SK-N-SH (cell line): ENCODE data around the gene SLC23A1. TPM values are rescaled to one million over a fixed set of nuclear protein-coding genes. Genes with fewer than 3 reads are reported as not detected.

Experiments
- CTCF ChIA-PET: fragments of 300-600, 350-600 bp; formaldehyde crosslinking; extraction: SDS; loops from one replicate; lab custom pipeline; 2021; lab: Yijun Ruan, JAX
- POLR2A ChIA-PET: fragments of 350-600 bp; sonication (Branson Sonifier 250); formaldehyde crosslinking; extraction: SDS; loops from one replicate; lab custom pipeline; 2020; ENCODE audit warnings: antibody characterized with exemption, inconsistent platforms; lab: Yijun Ruan, JAX
- DNase-seq: peaks from one replicate; pipeline ENCODE4 v3.0.0; 2012
- H2AFZ ChIP-seq: fragments of 200-600 bp; sonication (generic); 2 replicates; pipeline ENCODE4 v1.8.1; 2016; ENCODE audit warnings: antibody characterized with exemption, mild to moderate bottlenecking, low read depth
- H3F3A ChIP-seq: fragments of 200-600 bp; sonication (generic); replicated peaks from 2 replicates; pipeline ENCODE3; 2016; ENCODE audit warnings: antibody characterized with exemption, mild to moderate bottlenecking; ENCODE audit not compliant: insufficient read depth
- H3K27ac ChIP-seq, 2 experiments: fragments of 200-500 bp in 1 of 2; fragments of 200-600 bp in 1 of 2; sonication (Bioruptor generic) in 1 of 2; sonication (generic), shearing (Covaris generic) in 1 of 2; 2 replicates each; pipeline versions ENCODE4 v1.5.1 to v1.6.1; 2014 to 2016; ENCODE audit warnings: low read depth in 2 of 2, inconsistent platforms in 1 of 2, low read length in 1 of 2, mild to moderate bottlenecking in 1 of 2, mixed read lengths in 1 of 2
- H3K27me3 ChIP-seq: fragments of 200-600 bp; sonication (generic), shearing (Covaris generic); 2 replicates; pipeline ENCODE4 v1.6.1; 2016; ENCODE audit warnings: mixed run types; ENCODE audit not compliant: insufficient read depth
- H3K36me3 ChIP-seq, 2 experiments: fragments of 200-500 bp in 1 of 2; fragments of 200-600 bp in 1 of 2; sonication (Bioruptor generic) in 1 of 2; sonication (generic) in 1 of 2; replicated peaks in 1 of 2; 2 replicates each; pipeline versions ENCODE3 to v1.5.1; 2014 to 2016; ENCODE audit warnings: low read length in 1 of 2, mild to moderate bottlenecking in 1 of 2; ENCODE audit not compliant: insufficient read depth in 2 of 2, control insufficient read depth in 1 of 2
- H3K4me1 ChIP-seq, 2 experiments: fragments of 200-500 bp in 1 of 2; fragments of 200-600 bp in 1 of 2; sonication (Bioruptor generic) in 1 of 2; sonication (generic), shearing (Covaris generic) in 1 of 2; 2 replicates each; pipeline versions ENCODE4 v1.5.1 to v1.6.1; 2014 to 2016; ENCODE audit warnings: low read depth in 1 of 2, low read length in 1 of 2, mixed run types in 1 of 2; ENCODE audit not compliant: insufficient read depth in 2 of 2, control insufficient read depth in 1 of 2
- H3K4me2 ChIP-seq: fragments of 200-600 bp; sonication (generic), shearing (Covaris generic); 2 replicates; pipeline ENCODE4 v1.6.1; 2017; ENCODE audit warnings: mixed run types
- H3K4me3 ChIP-seq, 2 experiments: fragments of 200-500 bp in 1 of 2; fragments of 200-600 bp in 1 of 2; sonication (Bioruptor generic) in 1 of 2; sonication (generic), shearing (Covaris generic) in 1 of 2; 2 replicates each; pipeline versions ENCODE4 v1.5.1 to v1.8.1; 2014 to 2016; ENCODE audit warnings: low read depth in 2 of 2, inconsistent platforms in 1 of 2, low read length in 1 of 2, mild to moderate bottlenecking in 1 of 2, mixed read lengths in 1 of 2, moderate library complexity in 1 of 2
- H3K79me2 ChIP-seq: fragments of 200-600 bp; sonication (generic); 2 replicates; pipeline ENCODE4 v1.8.1; 2017; ENCODE audit warnings: mild to moderate bottlenecking; ENCODE audit not compliant: insufficient read depth
- H3K9ac ChIP-seq: fragments of 200-600 bp; sonication (generic); 2 replicates; pipeline ENCODE4 v1.6.1; 2017; ENCODE audit warnings: mixed run types
- H3K9me2 ChIP-seq: fragments of 200-600 bp; sonication (generic); 2 replicates; pipeline ENCODE4 v1.6.1; 2017; ENCODE audit warnings: mixed run types
- H3K9me3 ChIP-seq: fragments of 200-600 bp; sonication (generic); 2 replicates; pipeline ENCODE4 v1.6.1; 2017; ENCODE audit warnings: mixed run types, mild to moderate bottlenecking, moderate library complexity
- H4K20me1 ChIP-seq: fragments of 200-600 bp; sonication (generic); 2 replicates; pipeline ENCODE4 v1.6.1; 2017; ENCODE audit warnings: mild to moderate bottlenecking, mixed run types; ENCODE audit not compliant: insufficient read depth
- CHD2 ChIP-seq: fragments of 150-350 bp; IDR thresholded peaks from 2 replicates; pipeline ENCODE4 v1.6.1; 2018; ENCODE audit warnings: low read length; ENCODE audit not compliant: partially characterized antibody
- ELF1 ChIP-seq: IDR thresholded peaks from 2 replicates; pipeline ENCODE4 v1.4.0; 2012
- EZH2phosphoT487 ChIP-seq: fragments of 200-600 bp; sonication (generic); IDR thresholded peaks from 2 replicates; pipeline ENCODE4 v1.6.1; 2017; ENCODE audit warnings: low read depth, mixed run types, mild to moderate bottlenecking, antibody characterized with exemption, moderate library complexity, borderline replicate concordance
- FOXJ3 ChIP-seq: sonication (generic); formaldehyde crosslinking; IDR thresholded peaks from 2 replicates; pipeline ENCODE4 v1.5.1; 2020; ENCODE audit warnings: mild to moderate bottlenecking, missing genetic modification reagents
- FOXM1 ChIP-seq: IDR thresholded peaks from 2 replicates; pipeline ENCODE4 v1.4.0; 2012; ENCODE audit warnings: low read depth, mild to moderate bottlenecking
- GABPA ChIP-seq: IDR thresholded peaks from 2 replicates; pipeline ENCODE4 v1.4.0; 2012; ENCODE audit warnings: low read depth, mild to moderate bottlenecking
- GATA2 ChIP-seq: sonication (generic); formaldehyde crosslinking; IDR thresholded peaks from 2 replicates; pipeline ENCODE4 v1.5.0; 2020; ENCODE audit warnings: mild to moderate bottlenecking, missing genetic modification reagents
- IRF3 ChIP-seq: fragments of 150-350 bp; IDR thresholded peaks from 2 replicates; pipeline ENCODE4 v1.6.1; 2016; ENCODE audit warnings: mild to moderate bottlenecking, low read depth, low read length
- JUND ChIP-seq: IDR thresholded peaks from 2 replicates; pipeline ENCODE4 v1.4.0; 2012
- MEF2A ChIP-seq: IDR thresholded peaks from 2 replicates; pipeline ENCODE4 v1.4.0; 2012; ENCODE audit warnings: low read depth, borderline replicate concordance
- NFIC ChIP-seq: IDR thresholded peaks from 2 replicates; pipeline ENCODE4 v1.4.0; 2012; ENCODE audit warnings: borderline replicate concordance
- NRF1 ChIP-seq: IDR thresholded peaks from 2 replicates; pipeline ENCODE4 v1.6.1; 2012; ENCODE audit warnings: low read depth, mild to moderate bottlenecking, low read length
- PBX3 ChIP-seq: IDR thresholded peaks from 2 replicates; pipeline ENCODE4; 2012
- REST ChIP-seq: IDR thresholded peaks from 2 replicates; pipeline ENCODE4 v1.6.1; 2012; ENCODE audit warnings: mild to moderate bottlenecking, low read depth, low read length, moderate library complexity
- RXRA ChIP-seq: IDR thresholded peaks from 2 replicates; pipeline ENCODE4 v1.4.0; 2012; ENCODE audit warnings: low read depth, mild to moderate bottlenecking, borderline replicate concordance
- SIN3A ChIP-seq: IDR thresholded peaks from 2 replicates; pipeline ENCODE4 v1.6.1; 2012; ENCODE audit warnings: low read depth, mild to moderate bottlenecking, low read length, moderate library complexity, borderline replicate concordance
- TAF1 ChIP-seq: IDR thresholded peaks from 2 replicates; pipeline ENCODE4 v1.6.1; 2012; ENCODE audit warnings: low read depth, mild to moderate bottlenecking, low read length, moderate library complexity, borderline replicate concordance
- TEAD4 ChIP-seq: IDR thresholded peaks from 2 replicates; pipeline ENCODE4 v1.4.0; 2012; ENCODE audit warnings: mild to moderate bottlenecking, borderline replicate concordance; ENCODE audit not compliant: insufficient read depth
- USF2 ChIP-seq: fragments of 150-350 bp; IDR thresholded peaks from 2 replicates; pipeline ENCODE4 v1.6.1; 2017; ENCODE audit warnings: antibody characterized with exemption, low read length, low read depth, borderline replicate concordance
- WGBS: methylation state at CpG from one replicate; pipeline ENCODE4 v1.1.6; 2017; ENCODE audit warnings: low lambda C conversion rate; 5-methylcytosine and 5-hydroxymethylcytosine counted together
- polyA plus RNA-seq, 3 experiments: library from polyadenylated mRNA; depleted of rRNA; stranded (reverse); fragments of >200 nt; gene quantifications; 2 replicates each; pipeline ENCODE4 v1.2.3, GENCODE V29; 2012

Gene SLC23A1
- polyA plus RNA-seq, 1 of the 3 experiments (the other 2 are of a cell fraction) = not detected

GRCh38 chr5:139407517-139407916 lies 24.4 kb upstream of the SLC23A1 start:
- Histone ChIP-seq H3K27me3 (no peaks in the 10 kb centered on the region), H3F3A (peaks cover 8% of the 10 kb centered on the region), H4K20me1 (no peaks in the 10 kb centered on the region), H3K9ac (no peak overlapping the region), H3K9me2 (no peaks in the 10 kb centered on the region), H3K4me3 (no peak overlapping the region), H3K4me1 (peaks cover 0 to 27% of the 10 kb centered on the region in 2 experiments; a peak in 1 of 4 replicates), H3K9me3 (no peaks in the 10 kb centered on the region), H3K4me2 (no peak overlapping the region), H3K79me2 (no peaks in the 10 kb centered on the region), H3K36me3 (peaks cover 0 to 4% of the 10 kb centered on the region in 2 experiments), H2AFZ (no peak overlapping the region), H3K27ac (no peak overlapping the region)
- ChIA-PET CTCF (interaction anchor here (0.7 to 5.7 kb wide), 5 partner anchors 15 to 226 kb away, joined by 3 to 39 read pairs (median 5); no protein-coding TSS in a partner anchor), POLR2A (no interaction called here)
- TF ChIP-seq FOXM1 = no peak
- TF ChIP-seq FOXJ3 (CRISPR knock-in tag) = no peak
- DNase-seq = no peak

- Histone ChIP-seq H3K9ac (no peak overlapping the region), H3K9me2 (no peaks in the 10 kb centered on the region), H3K4me1 (peaks cover 0 to 27% of the 10 kb centered on the region in 2 experiments; a peak in 1 of 4 replicates), H3K9me3 (no peaks in the 10 kb centered on the region), H3K27ac (no peak overlapping the region), H3K4me2 (no peak overlapping the region), H4K20me1 (no peaks in the 10 kb centered on the region), H3K79me2 (no peaks in the 10 kb centered on the region), H2AFZ (no peak overlapping the region), H3K36me3 (peaks cover 0 to 4% of the 10 kb centered on the region in 2 experiments)
- ChIA-PET CTCF (interaction anchor here (0.9 to 1.3 kb wide), 2 partner anchors 11 to 15 kb away, joined by 5 read pairs; no protein-coding TSS in a partner anchor), POLR2A (no interaction called here)
- 87% methylated on average over 2 of the region's 2 CpGs for WGBS
- TF ChIP-seq USF2 = no peak
- TF ChIP-seq SIN3A = no peak
- TF ChIP-seq FOXJ3 (CRISPR knock-in tag) = no peak
- TF ChIP-seq TEAD4 = no peak
- no peak for TF ChIP-seq ELF1
- no peak for TF ChIP-seq RXRA
- no peak for TF ChIP-seq REST
- no peak for TF ChIP-seq PBX3
- TF ChIP-seq JUND = no peak
- TF ChIP-seq IRF3 = no peak
- TF ChIP-seq NRF1 = no peak
- no peak for TF ChIP-seq FOXM1
- no peak for TF ChIP-seq NFIC
- TF ChIP-seq CHD2 = no peak
- no peak for TF ChIP-seq MEF2A
- TF ChIP-seq EZH2phosphoT487 = no peak
- no peak for TF ChIP-seq GABPA
- TF ChIP-seq GATA2 (CRISPR knock-in tag) = no peak
- TF ChIP-seq TAF1 = no peak
- TF ChIP-seq, all 33 proteins: peak for 0
- Histone ChIP-seq H3F3A (peaks cover 8% of the 10 kb centered on the region), H3K27me3 (no peaks in the 10 kb centered on the region), H3K4me3 (no peak overlapping the region)
- DNase-seq = no peak
Measured at GRCh38 chr5:139406963-139407362, 23.9 kb upstream of the SLC23A1 start.
